Fibroblast of lung (primary cell): Measurements from ENCODE around the gene SENP1. TPM values are rescaled to one million over a fixed set of nuclear protein-coding genes. Genes with fewer than 3 reads are reported as not detected.

ENCODE experiments used
- DNase-seq, 2 donors: peaks; one replicate each; pipeline versions ENCODE4 v3.0.0 to v3.0.0-alpha.2; 2010; ENCODE audit warnings: low read depth in 2 of 2
- H2AFZ ChIP-seq: 2 replicates; pipeline ENCODE4 v1.5.1; 2012; ENCODE audit warnings: low read length, control low read depth, inconsistent platforms
- H3K27ac ChIP-seq: 2 replicates; pipeline ENCODE4 v1.5.1; 2011; ENCODE audit warnings: low read length, control low read depth; ENCODE audit not compliant: insufficient read depth
- H3K27me3 ChIP-seq: 2 replicates; pipeline ENCODE4 v1.5.1; 2011; ENCODE audit warnings: mild to moderate bottlenecking, low read length; ENCODE audit not compliant: control insufficient read depth, insufficient read depth
- H3K36me3 ChIP-seq: 2 replicates; pipeline ENCODE4 v1.5.1; 2011; ENCODE audit warnings: low read length; ENCODE audit not compliant: control insufficient read depth, insufficient read depth
- H3K4me1 ChIP-seq: 2 replicates; pipeline ENCODE4 v1.5.1; 2011; ENCODE audit warnings: low read length; ENCODE audit not compliant: control insufficient read depth, insufficient read depth; ENCODE audit errors: extremely low read depth
- H3K4me2 ChIP-seq: 2 replicates; pipeline ENCODE4 v1.5.1; 2011; ENCODE audit warnings: low read length, control low read depth; ENCODE audit not compliant: insufficient read depth; ENCODE audit errors: extremely low read depth
- H3K4me3 ChIP-seq, 4 experiments: fragments of 200-600 bp in 1 of 4; sonication (generic) in 1 of 4; replicated peaks in 1 of 4; 2 replicates each; pipeline ENCODE4 v1.5.1; 2011 to 2016; ENCODE audit warnings: low read length in 4 of 4, low read depth in 3 of 4, mild to moderate bottlenecking in 3 of 4, control low read depth in 2 of 4, inconsistent platforms in 1 of 4, mixed read lengths in 1 of 4; ENCODE audit not compliant: insufficient read depth in 1 of 4; ENCODE audit errors: control extremely low read depth in 1 of 4
- H3K79me2 ChIP-seq: 2 replicates; pipeline ENCODE4 v1.5.1; 2012; ENCODE audit warnings: mild to moderate bottlenecking, low read length, inconsistent platforms; ENCODE audit not compliant: control insufficient read depth, insufficient read depth
- H3K9ac ChIP-seq: 2 replicates; pipeline ENCODE4 v1.5.1; 2011; ENCODE audit warnings: mild to moderate bottlenecking, low read length, control low read depth; ENCODE audit not compliant: insufficient read depth
- H3K9me3 ChIP-seq: 2 replicates; pipeline ENCODE4 v1.5.1; 2012; ENCODE audit warnings: low read depth, low read length; ENCODE audit not compliant: control insufficient read depth, insufficient read depth
- H4K20me1 ChIP-seq: 2 replicates; pipeline ENCODE4 v1.5.1; 2011; ENCODE audit warnings: low read length; ENCODE audit not compliant: control insufficient read depth, insufficient read depth; ENCODE audit errors: extremely low read depth
- CTCF ChIP-seq, 2 donors: IDR thresholded peaks in 1 of 2; conservative IDR thresholded peaks in 1 of 2; 1 replicate in 1 of 2; 2 replicates in 1 of 2; pipeline ENCODE4 v1.5.1; 2011 to 2012; ENCODE audit warnings: low read length in 2 of 2, control low read depth in 1 of 2, inconsistent platforms in 1 of 2, low read depth in 1 of 2, mild to moderate bottlenecking in 1 of 2
- EZH2 ChIP-seq: IDR thresholded peaks from 2 replicates; pipeline ENCODE4 v1.5.1; 2012; ENCODE audit warnings: low read length, control low read depth, mild to moderate bottlenecking; ENCODE audit errors: missing control alignments
- polyA plus RNA-seq, 2 donors: library from polyadenylated mRNA; depleted of rRNA in 1 of 2; stranded (reverse) in 1 of 2; unstranded in 1 of 2; fragments of >200 nt; gene quantifications; 2 replicates each; pipeline ENCODE4 v1.2.1, GENCODE V29; 2011 to 2012; ENCODE audit warnings: missing spikeins in 1 of 2
- total RNA-seq: library from RNA; depleted of rRNA; stranded (reverse); fragments of >200 nt; gene quantifications from 2 replicates; pipeline ENCODE4 v1.2.1, GENCODE V29; 2014

The SENP1 gene
- total and polyA plus RNA-seq, 2 donors (not counting 1 experiment from before 2014, with no cell fraction given), result 14.7 to 17.9 TPM

GRCh38 chr12:47999816-48000215, 106.1 kb downstream of the SENP1 start:
- no peak overlapping the region for H3K4me2 ChIP-seq
- H3K36me3 ChIP-seq, result no peaks in the 10 kb centered on the region
- H3K27me3 ChIP-seq, result peaks cover 70% of the 10 kb centered on the region
- no peak overlapping the region for H3K27ac ChIP-seq
- no peaks in the 10 kb centered on the region for H3K79me2 ChIP-seq
- no peak overlapping the region for H3K9ac ChIP-seq
- H4K20me1 ChIP-seq, result no peaks in the 10 kb centered on the region
- H3K4me3 ChIP-seq, result no peak overlapping the region
- no peaks in the 10 kb centered on the region for H3K9me3 ChIP-seq
- peaks cover 6% of the 10 kb centered on the region for H3K4me1 ChIP-seq
- no peak overlapping the region for H2AFZ ChIP-seq
- TF ChIP-seq CTCF (conservative IDR thresholded peaks at IDR 0.05 in 1 of 2, IDR thresholded peaks at IDR 0.05 in 1 of 2; ENCODE audit: low read depth in 1 of 2, low read length in 2 of 2) (no peak), EZH2 (no peak)
- no peak for DNase-seq

- no peaks in the 10 kb centered on the region for H3K9me3 ChIP-seq
- no peak for DNase-seq
- peaks cover 3% of the 10 kb centered on the region for H3K4me1 ChIP-seq
- no peak for TF ChIP-seq CTCF (conservative IDR thresholded peaks at IDR 0.05 in 1 of 2, IDR thresholded peaks at IDR 0.05 in 1 of 2; ENCODE audit: low read depth in 1 of 2, low read length in 2 of 2)
- TF ChIP-seq EZH2, result no peak
- H3K79me2 ChIP-seq, result no peaks in the 10 kb centered on the region
- no peak overlapping the region for H3K27ac ChIP-seq
- H4K20me1 ChIP-seq, result no peaks in the 10 kb centered on the region
- H3K4me2 ChIP-seq, result no peak overlapping the region
- H2AFZ ChIP-seq, result no peak overlapping the region
- H3K4me3 ChIP-seq, result no peak overlapping the region
- H3K9ac ChIP-seq, result no peak overlapping the region
- peaks cover 51% of the 10 kb centered on the region for H3K27me3 ChIP-seq
- H3K36me3 ChIP-seq, result no peaks in the 10 kb centered on the region
Measured at GRCh38 chr12:47997321-47997720, 108.6 kb downstream of the SENP1 start.

GRCh38 chr12:47995981-47996401, 109.9 kb downstream of the SENP1 start:
- peak; percentile 79 to 81 for DNase-seq
- H3K27ac ChIP-seq, result no peak overlapping the region
- no peaks in the 10 kb centered on the region for H3K79me2 ChIP-seq
- no peak overlapping the region for H2AFZ ChIP-seq
- no peaks in the 10 kb centered on the region for H3K9me3 ChIP-seq
- peaks cover 1% of the 10 kb centered on the region for H4K20me1 ChIP-seq
- no peaks in the 10 kb centered on the region for H3K36me3 ChIP-seq
- peaks cover 54% of the 10 kb centered on the region for H3K27me3 ChIP-seq
- no peak overlapping the region for H3K4me3 ChIP-seq
- no peak overlapping the region for H3K9ac ChIP-seq
- H3K4me2 ChIP-seq, result no peak overlapping the region
- TF ChIP-seq EZH2 (no peak), CTCF (conservative IDR thresholded peaks at IDR 0.05 in 1 of 2, IDR thresholded peaks at IDR 0.05 in 1 of 2; ENCODE audit: low read depth in 1 of 2, low read length in 2 of 2) (no peak)
- H3K4me1 ChIP-seq, result no peaks in the 10 kb centered on the region
